Caco-2 (cell line): ENCODE measurements around the gene RPL28. TPM values are rescaled to one million over a fixed set of nuclear protein-coding genes. Genes with fewer than 3 reads are reported as not detected.
"Not testable (repeated sequence)": the region's sequence is repeated elsewhere in the genome, so short reads cannot be mapped to it uniquely, and the experiment has no call there.

Experiments
- BruUV-seq: library from RNA; stranded (reverse); fragments of 400-500 nt; replicated peaks from 2 replicates; lab custom pipeline; 2021; lab: Mats Ljungman, UMichigan
- CTCF ChIA-PET: fragments of 300-600 bp; sonication (Branson Sonifier 250); formaldehyde crosslinking; loops from one replicate; lab custom pipeline; 2022; ENCODE audit warnings: antibody characterized with exemption; lab: Charles Lee
- POLR2A ChIA-PET: fragments of 300-600 bp; sonication (Branson Sonifier 250); formaldehyde crosslinking; loops from one replicate; lab custom pipeline; 2022; ENCODE audit warnings: antibody characterized with exemption; lab: Charles Lee
- DNase-seq, 2 experiments: peaks; one replicate each; pipeline versions ENCODE4 v3.0.0 to v3.0.0-alpha.2; 2020 to 2022
- H3K27me3 ChIP-seq: replicated peaks from 2 replicates; pipeline ENCODE4 v1.6.0; 2011; ENCODE audit warnings: low read length; ENCODE audit not compliant: control insufficient read depth, insufficient read depth
- H3K36me3 ChIP-seq: 2 replicates; pipeline ENCODE4 v1.5.1; 2011; ENCODE audit warnings: low read length; ENCODE audit not compliant: control insufficient read depth, insufficient read depth
- H3K4me1 ChIP-seq: fragments of 250-450 bp; sonication (Bioruptor Pico); 2 replicates; pipeline ENCODE4 v1.5.1; 2020; ENCODE audit warnings: mild to moderate bottlenecking
- H3K4me3 ChIP-seq: 2 replicates; pipeline ENCODE4 v1.5.1; 2011; ENCODE audit warnings: low read depth, mild to moderate bottlenecking, control low read depth, low read length
- H3K9me3 ChIP-seq: fragments of 250-450 bp; sonication (Bioruptor Pico); 2 replicates; pipeline ENCODE4 v1.5.1; 2020; ENCODE audit warnings: mild to moderate bottlenecking, moderate library complexity
- H3K27ac Mint-ChIP-seq: one replicate; pipeline ENCODE4 v1.8.0; 2022; ENCODE audit warnings: mixed read lengths; ENCODE audit not compliant: unreplicated experiment
- H3K27me3 Mint-ChIP-seq: one replicate; pipeline ENCODE4 v1.8.0; 2022; ENCODE audit warnings: mixed read lengths; ENCODE audit not compliant: insufficient read depth, unreplicated experiment
- H3K36me3 Mint-ChIP-seq: one replicate; pipeline ENCODE4 v1.8.0; 2022; ENCODE audit warnings: mild to moderate bottlenecking, mixed read lengths; ENCODE audit not compliant: insufficient read depth, unreplicated experiment
- H3K4me1 Mint-ChIP-seq: one replicate; pipeline ENCODE4 v1.8.0; 2022; ENCODE audit warnings: low read depth, mixed read lengths; ENCODE audit not compliant: unreplicated experiment
- H3K4me3 Mint-ChIP-seq: one replicate; pipeline ENCODE4 v1.8.0; 2022; ENCODE audit warnings: mild to moderate bottlenecking, moderate library complexity, mixed read lengths; ENCODE audit not compliant: unreplicated experiment
- H3K9me3 Mint-ChIP-seq: one replicate; pipeline ENCODE4 v1.8.0; 2022; ENCODE audit warnings: mixed read lengths; ENCODE audit not compliant: unreplicated experiment
- intact Hi-C: fragments of 100-400 bp; cut with micrococcal nuclease; formaldehyde crosslinking; loops from one replicate; pipeline ENCODE4 v1.10.0; 2022; ENCODE audit not compliant: unreplicated experiment
- total RNA-seq: library from RNA; stranded (reverse); gene quantifications from 2 replicates; pipeline ENCODE4 v1.2.3, GENCODE V29; 2022
- TF ChIP-seq, protein P1 (sequence below), 2 experiments: fragments of 200-600 bp in 1 of 2; IDR thresholded peaks; 1 replicate in 1 of 2; 2 replicates in 1 of 2; pipeline versions ENCODE4 v1.5.1 to v1.8.0; 2011 to 2022; ENCODE audit warnings: antibody characterized with exemption in 1 of 2, control low read depth in 1 of 2, inconsistent platforms in 1 of 2, low read depth in 1 of 2, low read length in 1 of 2, mild to moderate bottlenecking in 1 of 2, moderate library complexity in 1 of 2; ENCODE audit not compliant: insufficient read depth in 1 of 2, severe bottlenecking in 1 of 2, unreplicated experiment in 1 of 2

The RPL28 gene
- total RNA-seq, 1 experiment from 2014 or later = 2,048 TPM

DNA sequence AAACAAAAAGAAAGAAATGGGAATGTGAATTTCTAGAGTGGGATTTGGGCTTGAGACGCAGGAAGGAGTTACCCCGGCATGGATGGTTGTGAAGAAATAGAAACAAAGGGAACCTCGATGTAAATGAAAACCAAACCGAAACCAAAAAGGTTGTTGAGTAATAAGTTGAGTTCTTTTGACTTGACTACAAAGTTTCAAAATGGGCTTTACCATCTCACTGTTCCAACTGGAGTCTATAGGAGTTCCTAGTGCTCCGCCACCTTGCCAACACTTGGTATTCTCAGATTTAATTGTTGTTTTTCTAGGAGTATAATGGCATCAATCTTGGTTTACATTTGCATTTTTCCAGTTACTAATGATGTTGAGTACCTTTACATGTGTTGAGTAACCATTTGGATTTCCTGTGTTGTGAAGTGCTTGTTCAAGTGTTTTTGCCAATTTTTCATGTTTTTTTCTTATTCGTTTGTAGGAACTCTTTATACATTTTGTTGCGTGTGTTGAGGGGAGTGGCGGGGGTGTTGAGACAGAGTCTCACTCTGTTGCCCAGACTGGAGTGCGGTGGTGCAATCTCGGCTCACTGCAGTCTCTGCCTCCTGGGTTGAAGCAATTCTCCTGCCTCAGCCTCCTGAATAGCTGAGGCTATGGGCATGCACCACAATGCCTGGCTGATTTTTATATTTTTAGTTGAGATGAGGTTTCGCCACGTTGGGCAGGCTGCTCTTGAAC, 12.6 kb downstream of the RPL28 start:
- Mint-ChIP-seq H3K9me3 (no peaks in the 10 kb centered on the region), H3K4me3 (no peak overlapping the region), H3K27ac (peak overlapping the region; percentile 56), H3K27me3 (no peaks in the 10 kb centered on the region), H3K4me1 (no peaks in the 10 kb centered on the region), H3K36me3 (peaks cover 60% of the 10 kb centered on the region)
- Histone ChIP-seq H3K4me1 (no peaks in the 10 kb centered on the region), H3K4me3 (no peak overlapping the region), H3K27me3 (no peaks in the 10 kb centered on the region), H3K9me3 (no peaks in the 10 kb centered on the region), H3K36me3 (peaks cover 4% of the 10 kb centered on the region; the same call in 1 of the 2 replicates)
- no peak for DNase-seq
- no TSS peak for BruUV-seq
- TF ChIP-seq, protein P1, sequence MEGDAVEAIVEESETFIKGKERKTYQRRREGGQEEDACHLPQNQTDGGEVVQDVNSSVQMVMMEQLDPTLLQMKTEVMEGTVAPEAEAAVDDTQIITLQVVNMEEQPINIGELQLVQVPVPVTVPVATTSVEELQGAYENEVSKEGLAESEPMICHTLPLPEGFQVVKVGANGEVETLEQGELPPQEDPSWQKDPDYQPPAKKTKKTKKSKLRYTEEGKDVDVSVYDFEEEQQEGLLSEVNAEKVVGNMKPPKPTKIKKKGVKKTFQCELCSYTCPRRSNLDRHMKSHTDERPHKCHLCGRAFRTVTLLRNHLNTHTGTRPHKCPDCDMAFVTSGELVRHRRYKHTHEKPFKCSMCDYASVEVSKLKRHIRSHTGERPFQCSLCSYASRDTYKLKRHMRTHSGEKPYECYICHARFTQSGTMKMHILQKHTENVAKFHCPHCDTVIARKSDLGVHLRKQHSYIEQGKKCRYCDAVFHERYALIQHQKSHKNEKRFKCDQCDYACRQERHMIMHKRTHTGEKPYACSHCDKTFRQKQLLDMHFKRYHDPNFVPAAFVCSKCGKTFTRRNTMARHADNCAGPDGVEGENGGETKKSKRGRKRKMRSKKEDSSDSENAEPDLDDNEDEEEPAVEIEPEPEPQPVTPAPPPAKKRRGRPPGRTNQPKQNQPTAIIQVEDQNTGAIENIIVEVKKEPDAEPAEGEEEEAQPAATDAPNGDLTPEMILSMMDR (IDR thresholded peaks at IDR 0.05; ENCODE audit: insufficient read depth in 1 of 2, low read depth in 1 of 2, low read length in 1 of 2, severe bottlenecking in 1 of 2, unreplicated experiment in 1 of 2) = no peak
- intact Hi-C loops = no loop called here
- ChIA-PET POLR2A (interaction anchor here (1.5 kb wide), 1 partner anchor 9 kb away, joined by 15 read pairs; the partner anchor contains the start of gene UBE2S), CTCF (interaction anchor here (0.6 kb wide), 1 partner anchor 105 kb away, joined by 3 read pairs; no protein-coding TSS in a partner anchor)

DNA sequence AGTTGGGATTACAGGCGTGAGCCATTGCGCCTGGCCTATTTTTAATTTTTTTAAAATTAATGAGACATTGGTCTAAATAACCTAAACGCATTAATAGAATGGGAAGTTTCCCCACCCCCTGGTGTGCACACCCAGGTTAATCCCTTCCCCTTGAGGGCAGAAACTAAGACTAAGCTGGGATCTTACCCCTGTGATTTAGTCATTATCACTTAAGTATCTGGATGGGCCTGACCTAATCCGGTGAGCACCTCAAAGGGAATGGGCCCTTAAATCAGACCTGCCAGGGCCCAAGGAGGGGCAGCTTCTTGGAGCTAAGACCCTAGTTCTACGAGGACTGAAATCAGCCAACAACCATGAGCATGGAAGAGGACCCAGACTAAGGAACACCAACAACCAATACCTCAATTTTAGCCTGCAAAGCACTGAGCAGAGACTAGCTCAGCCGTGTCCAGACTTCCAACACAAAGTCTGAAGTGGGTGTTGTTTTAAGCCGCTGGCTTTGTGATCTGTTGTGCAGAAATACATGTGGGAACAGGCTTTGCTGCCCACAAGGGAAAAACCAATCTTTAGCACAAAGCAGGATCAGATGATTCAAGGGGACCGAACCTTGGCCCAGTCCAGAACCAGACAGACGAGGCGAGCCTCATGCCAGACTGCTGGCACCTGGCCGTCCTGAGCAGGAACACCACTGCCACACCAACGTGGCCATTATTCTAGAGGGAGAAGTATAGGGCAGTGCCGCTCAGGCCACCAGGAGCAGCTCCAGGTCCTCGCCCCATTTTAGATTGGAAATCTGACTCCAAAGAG, 14.8 kb downstream of the RPL28 start:
- CTCF ChIA-PET = no interaction called here
- H3K36me3 Mint-ChIP-seq = peaks cover 80% of the 10 kb centered on the region

DNA sequence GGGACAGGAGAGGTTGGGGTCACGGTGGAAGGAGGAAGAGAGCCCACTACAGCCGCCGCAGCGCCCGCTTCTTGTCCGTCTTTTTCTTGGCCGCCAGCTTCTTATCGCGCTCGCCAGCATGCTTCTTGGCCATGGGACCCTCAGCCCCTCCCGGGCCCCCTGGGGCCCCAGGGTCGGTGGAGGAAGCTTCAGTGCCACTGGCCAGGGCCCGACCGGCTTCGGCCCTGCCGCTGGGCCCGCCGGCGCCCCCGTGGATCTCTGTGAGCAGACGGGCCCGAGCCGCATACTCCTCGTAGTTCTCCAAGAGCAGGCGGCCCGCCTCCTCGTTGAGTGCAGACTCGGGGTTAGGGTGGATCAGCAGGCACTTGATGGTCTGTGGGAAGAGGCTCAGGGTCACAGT, 15.7 kb downstream of the RPL28 start:
- H3K27ac Mint-ChIP-seq, BruUV-seq, H3K27me3 ChIP-seq, H3K4me3 Mint-ChIP-seq, CTCF ChIA-PET, H3K36me3 ChIP-seq, H3K9me3 Mint-ChIP-seq, H3K4me1 ChIP-seq, POLR2A ChIA-PET, H3K27me3 Mint-ChIP-seq, DNase-seq, H3K9me3 ChIP-seq, H3K4me3 ChIP-seq: not testable (repeated sequence)
- intact Hi-C loops = loop anchor here (10.0 kb wide), 1 partner anchor 103 kb away; no protein-coding TSS in a partner anchor
- H3K36me3 Mint-ChIP-seq = peaks cover 89% of the 10 kb centered on the region
- peaks cover 11% of the 10 kb centered on the region for H3K4me1 Mint-ChIP-seq

More for the DNA sequence above, 14.8 kb downstream of the RPL28 start:
- Histone ChIP-seq H3K4me3 (no peak overlapping the region), H3K4me1 (no peaks in the 10 kb centered on the region), H3K27me3 (no peaks in the 10 kb centered on the region), H3K36me3 (peaks cover 6% of the 10 kb centered on the region; the same call in 1 of the 2 replicates), H3K9me3 (no peaks in the 10 kb centered on the region)
- Mint-ChIP-seq H3K9me3 (no peaks in the 10 kb centered on the region), H3K4me3 (peak overlapping the region; percentile 14), H3K27ac (peak overlapping the region; percentile 17), H3K4me1 (peaks cover 2% of the 10 kb centered on the region), H3K27me3 (no peaks in the 10 kb centered on the region)
- no peak for DNase-seq
- no TSS peak for BruUV-seq
- TF ChIP-seq, protein P1 (IDR thresholded peaks at IDR 0.05; ENCODE audit: insufficient read depth in 1 of 2, low read depth in 1 of 2, low read length in 1 of 2, severe bottlenecking in 1 of 2, unreplicated experiment in 1 of 2) = no peak
- intact Hi-C loops = loop anchor here (10.0 kb wide), 1 partner anchor 104 kb away; no protein-coding TSS in a partner anchor
- POLR2A ChIA-PET = no interaction called here
